Measurements from ENCODE around the gene CCR5AS.
"Not testable (repeated sequence)": the region's sequence is repeated elsewhere in the genome, so short reads cannot be mapped to it uniquely, and the experiment has no call there.

CCR5AS gene

DNA sequence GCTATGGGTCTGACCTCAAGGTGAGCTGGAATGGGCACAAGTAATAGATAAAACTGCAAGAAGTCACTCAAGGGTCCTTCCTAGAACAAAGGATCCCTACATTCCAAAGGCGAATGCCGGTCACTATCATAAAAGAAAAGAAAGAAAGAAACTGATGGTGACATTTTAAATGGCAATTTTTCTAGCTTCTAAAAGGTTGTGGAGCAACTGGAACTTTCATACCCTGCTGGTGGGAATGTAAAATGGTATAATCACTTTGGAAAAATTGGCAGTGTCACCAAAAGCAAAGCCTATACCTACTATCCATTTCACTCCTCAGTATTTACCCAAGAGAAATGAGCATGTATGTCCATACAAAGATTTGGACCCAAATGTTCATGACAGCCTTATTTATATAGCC, 4.4 kb upstream of the CCR5AS start:
- DNase-seq (ENCODE audit: low read depth, low spot score): no peak
- no peak overlapping the region for H3K9ac ChIP-seq (ENCODE audit: insufficient read length, low read depth)

DNA sequence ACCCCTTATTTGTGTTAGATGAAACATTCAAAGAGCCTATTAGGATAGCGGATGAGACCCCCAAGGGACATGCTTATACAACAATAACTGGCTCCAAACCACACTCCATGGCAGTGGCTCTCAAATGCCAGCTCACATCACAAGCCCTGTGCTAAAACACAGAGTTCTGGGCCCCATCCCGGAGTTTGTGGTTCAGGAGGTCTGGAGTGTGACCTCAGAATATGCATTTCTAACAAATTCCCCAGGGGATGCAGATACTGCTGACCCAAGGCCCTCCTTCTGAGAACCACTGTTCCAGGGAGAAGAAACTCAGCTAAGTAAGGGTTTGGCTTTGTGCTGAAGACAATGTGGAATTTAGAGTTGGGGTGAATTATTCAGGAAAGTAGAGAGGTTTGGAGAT, 3.8 kb upstream of the CCR5AS start:
- TF ChIP-seq ZNF274 (IDR thresholded peaks at IDR 0.05; ENCODE audit: low read depth, low read length): no peak
- no peak for TF ChIP-seq YY1 (IDR thresholded peaks at IDR 0.05; ENCODE audit: insufficient read depth, insufficient read length)
- TF ChIP-seq SUZ12 (IDR thresholded peaks at IDR 0.05; ENCODE audit: extremely low read depth, insufficient read depth, insufficient read length): no peak

More for the DNA sequence above, 4.4 kb upstream of the CCR5AS start:
- Histone ChIP-seq H3K27me3 (ENCODE audit: insufficient read depth, insufficient read length) (no peaks in the 10 kb centered on the region), H3K4me1 (ENCODE audit: insufficient read depth, insufficient read length) (no peaks in the 10 kb centered on the region), H3K36me3 (ENCODE audit: insufficient read depth, insufficient read length, low read length) (no peaks in the 10 kb centered on the region), H3K4me3 (ENCODE audit: insufficient read length, low read depth) (no peak overlapping the region), H3K9me3 (ENCODE audit: insufficient read depth, low read length) (no peaks in the 10 kb centered on the region)
- no peak for TF ChIP-seq YY1 (IDR thresholded peaks at IDR 0.05; ENCODE audit: insufficient read depth, insufficient read length)
- TF ChIP-seq ZNF274 (IDR thresholded peaks at IDR 0.05; ENCODE audit: low read depth, low read length): no peak
- no peak for TF ChIP-seq SUZ12 (IDR thresholded peaks at IDR 0.05; ENCODE audit: extremely low read depth, insufficient read depth, insufficient read length)

DNA sequence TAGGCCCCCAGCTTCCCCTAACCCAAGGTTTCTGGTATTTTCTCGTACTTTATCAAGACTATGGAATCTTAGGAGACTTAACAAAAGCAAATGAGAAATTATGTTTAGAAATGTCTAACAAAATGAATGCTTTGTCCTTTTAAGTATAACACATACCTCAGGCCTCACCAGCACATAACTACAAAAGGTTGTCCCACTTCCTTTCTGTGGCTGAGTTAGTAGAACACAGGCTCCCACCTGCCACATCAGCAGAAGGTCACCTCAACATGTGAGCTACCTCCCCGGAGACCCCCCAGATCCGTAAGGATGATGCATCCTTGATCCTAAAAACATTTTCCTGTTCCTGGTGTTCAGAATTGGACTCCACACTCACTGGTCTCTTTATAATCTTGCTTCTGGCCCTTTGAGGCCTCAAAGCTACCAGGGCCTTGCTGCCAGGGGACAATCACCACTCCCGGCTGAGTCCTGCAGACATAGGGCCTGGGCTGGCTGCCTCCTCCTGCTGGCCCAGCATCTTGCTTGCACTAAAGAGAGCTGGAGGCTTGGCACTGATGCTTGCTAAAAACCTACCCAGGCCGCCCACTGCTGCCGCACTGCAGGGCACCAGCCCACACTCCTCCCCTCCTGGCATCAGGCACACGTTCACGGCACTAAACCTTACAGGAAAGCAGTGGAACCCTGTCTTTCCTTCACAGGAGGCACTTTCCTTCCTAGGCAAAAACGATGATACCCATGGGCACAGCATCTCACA, 3.0 kb upstream of the CCR5AS start:
- H3K27me3 ChIP-seq (ENCODE audit: insufficient read depth, insufficient read length): no peaks in the 10 kb centered on the region
- H3K4me3 ChIP-seq (ENCODE audit: insufficient read length, low read depth): no peak overlapping the region
- peaks cover 4% of the 10 kb centered on the region for H3K4me1 ChIP-seq (ENCODE audit: insufficient read depth, insufficient read length)
- H3K9me3 ChIP-seq (ENCODE audit: insufficient read depth, low read length): no peaks in the 10 kb centered on the region
- TF ChIP-seq SUZ12 (IDR thresholded peaks at IDR 0.05; ENCODE audit: extremely low read depth, insufficient read depth, insufficient read length): no peak
- no peak for TF ChIP-seq YY1 (IDR thresholded peaks at IDR 0.05; ENCODE audit: insufficient read depth, insufficient read length)
- TF ChIP-seq ZNF274 (IDR thresholded peaks at IDR 0.05; ENCODE audit: low read depth, low read length): no peak
- no peak overlapping the region for H3K9ac ChIP-seq (ENCODE audit: insufficient read length, low read depth)
- no peaks in the 10 kb centered on the region for H3K36me3 ChIP-seq (ENCODE audit: insufficient read depth, insufficient read length, low read length)
- no peak for DNase-seq (ENCODE audit: low read depth, low spot score)

More for the DNA sequence above, 3.8 kb upstream of the CCR5AS start:
- DNase-seq (ENCODE audit: low read depth, low spot score): no peak
- H3K4me1 ChIP-seq (ENCODE audit: insufficient read depth, insufficient read length): no peaks in the 10 kb centered on the region
- no peak overlapping the region for H3K9ac ChIP-seq (ENCODE audit: insufficient read length, low read depth)
- H3K4me3 ChIP-seq (ENCODE audit: insufficient read length, low read depth): no peak overlapping the region
- H3K9me3 ChIP-seq (ENCODE audit: insufficient read depth, low read length): no peaks in the 10 kb centered on the region
- H3K27me3 ChIP-seq (ENCODE audit: insufficient read depth, insufficient read length): no peaks in the 10 kb centered on the region
- no peaks in the 10 kb centered on the region for H3K36me3 ChIP-seq (ENCODE audit: insufficient read depth, insufficient read length, low read length)

DNA sequence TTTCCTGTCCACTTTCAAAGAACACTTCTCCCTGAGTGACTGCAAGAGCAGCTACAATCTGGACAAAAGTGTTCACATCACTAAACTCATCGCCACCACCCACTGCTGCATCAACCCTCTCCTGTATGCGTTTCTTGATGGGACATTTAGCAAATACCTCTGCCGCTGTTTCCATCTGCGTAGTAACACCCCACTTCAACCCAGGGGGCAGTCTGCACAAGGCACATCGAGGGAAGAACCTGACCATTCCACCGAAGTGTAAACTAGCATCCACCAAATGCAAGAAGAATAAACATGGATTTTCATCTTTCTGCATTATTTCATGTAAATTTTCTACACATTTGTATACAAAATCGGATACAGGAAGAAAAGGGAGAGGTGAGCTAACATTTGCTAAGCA, 2.0 kb upstream of the CCR5AS start:
- Histone ChIP-seq H3K27me3 (ENCODE audit: insufficient read depth, insufficient read length) (no peaks in the 10 kb centered on the region), H3K36me3 (ENCODE audit: insufficient read depth, insufficient read length, low read length) (no peaks in the 10 kb centered on the region), H3K4me3 (ENCODE audit: insufficient read length, low read depth) (no peak overlapping the region), H3K9ac (ENCODE audit: insufficient read length, low read depth) (no peak overlapping the region), H3K4me1 (ENCODE audit: insufficient read depth, insufficient read length) (peaks cover 4% of the 10 kb centered on the region), H3K9me3 (ENCODE audit: insufficient read depth, low read length) (no peaks in the 10 kb centered on the region)
- TF ChIP-seq SUZ12 (IDR thresholded peaks at IDR 0.05; ENCODE audit: extremely low read depth, insufficient read depth, insufficient read length) (no peak), YY1 (IDR thresholded peaks at IDR 0.05; ENCODE audit: insufficient read depth, insufficient read length) (no peak), ZNF274 (IDR thresholded peaks at IDR 0.05; ENCODE audit: low read depth, low read length) (no peak)
- DNase-seq (ENCODE audit: low read depth, low spot score): no peak

DNA sequence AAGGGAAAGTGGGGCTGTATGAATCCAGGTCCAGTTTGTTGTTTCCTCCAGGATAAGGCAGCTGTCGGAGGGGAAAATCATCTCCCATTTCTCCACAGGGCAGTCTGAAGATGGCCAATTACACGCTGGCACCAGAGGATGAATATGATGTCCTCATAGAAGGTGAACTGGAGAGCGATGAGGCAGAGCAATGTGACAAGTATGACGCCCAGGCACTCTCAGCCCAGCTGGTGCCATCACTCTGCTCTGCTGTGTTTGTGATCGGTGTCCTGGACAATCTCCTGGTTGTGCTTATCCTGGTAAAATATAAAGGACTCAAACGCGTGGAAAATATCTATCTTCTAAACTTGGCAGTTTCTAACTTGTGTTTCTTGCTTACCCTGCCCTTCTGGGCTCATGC, 1.1 kb upstream of the CCR5AS start:
- no peak overlapping the region for H3K4me3 ChIP-seq (ENCODE audit: insufficient read length, low read depth)
- no peak overlapping the region for H3K9ac ChIP-seq (ENCODE audit: insufficient read length, low read depth)
- H3K4me1 ChIP-seq (ENCODE audit: insufficient read depth, insufficient read length): peaks cover 4% of the 10 kb centered on the region
- H3K27me3 ChIP-seq (ENCODE audit: insufficient read depth, insufficient read length): no peaks in the 10 kb centered on the region
- no peak for DNase-seq (ENCODE audit: low read depth, low spot score)
- H3K36me3 ChIP-seq (ENCODE audit: insufficient read depth, insufficient read length, low read length): no peaks in the 10 kb centered on the region
- TF ChIP-seq YY1 (IDR thresholded peaks at IDR 0.05; ENCODE audit: insufficient read depth, insufficient read length) (no peak), SUZ12 (IDR thresholded peaks at IDR 0.05; ENCODE audit: extremely low read depth, insufficient read depth, insufficient read length) (no peak), ZNF274 (IDR thresholded peaks at IDR 0.05; ENCODE audit: low read depth, low read length) (no peak)
- no peaks in the 10 kb centered on the region for H3K9me3 ChIP-seq (ENCODE audit: insufficient read depth, low read length)

DNA sequence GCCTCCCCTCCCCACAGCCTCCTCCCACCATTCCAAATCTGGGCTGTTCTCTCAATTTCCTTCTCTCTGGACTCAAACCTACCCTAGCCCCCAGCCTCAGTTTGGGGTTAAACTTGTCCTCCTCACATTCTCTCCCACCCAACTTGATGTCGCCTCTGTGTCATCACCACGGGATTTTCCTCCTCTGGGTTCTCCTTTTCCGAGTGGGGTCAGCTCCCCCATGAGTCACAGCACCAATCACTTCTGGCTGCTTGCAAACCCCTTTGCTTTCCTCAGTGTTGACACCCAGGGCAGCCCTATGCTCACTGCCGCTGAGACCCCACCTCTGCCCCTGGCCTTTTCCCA, 451 bp downstream of the CCR5AS start:
- H3K4me3 ChIP-seq (ENCODE audit: insufficient read length, low read depth): no peak overlapping the region
- DNase-seq (ENCODE audit: low read depth, low spot score): no peak
- H3K27me3 ChIP-seq (ENCODE audit: insufficient read depth, insufficient read length): no peaks in the 10 kb centered on the region
- H3K9me3 ChIP-seq (ENCODE audit: insufficient read depth, low read length): no peaks in the 10 kb centered on the region
- TF ChIP-seq YY1 (IDR thresholded peaks at IDR 0.05; ENCODE audit: insufficient read depth, insufficient read length) (no peak), ZNF274 (IDR thresholded peaks at IDR 0.05; ENCODE audit: low read depth, low read length) (no peak), SUZ12 (IDR thresholded peaks at IDR 0.05; ENCODE audit: extremely low read depth, insufficient read depth, insufficient read length) (no peak)
- H3K36me3 ChIP-seq (ENCODE audit: insufficient read depth, insufficient read length, low read length): no peaks in the 10 kb centered on the region
- H3K9ac ChIP-seq (ENCODE audit: insufficient read length, low read depth): no peak overlapping the region
- peaks cover 4% of the 10 kb centered on the region for H3K4me1 ChIP-seq (ENCODE audit: insufficient read depth, insufficient read length)

DNA sequence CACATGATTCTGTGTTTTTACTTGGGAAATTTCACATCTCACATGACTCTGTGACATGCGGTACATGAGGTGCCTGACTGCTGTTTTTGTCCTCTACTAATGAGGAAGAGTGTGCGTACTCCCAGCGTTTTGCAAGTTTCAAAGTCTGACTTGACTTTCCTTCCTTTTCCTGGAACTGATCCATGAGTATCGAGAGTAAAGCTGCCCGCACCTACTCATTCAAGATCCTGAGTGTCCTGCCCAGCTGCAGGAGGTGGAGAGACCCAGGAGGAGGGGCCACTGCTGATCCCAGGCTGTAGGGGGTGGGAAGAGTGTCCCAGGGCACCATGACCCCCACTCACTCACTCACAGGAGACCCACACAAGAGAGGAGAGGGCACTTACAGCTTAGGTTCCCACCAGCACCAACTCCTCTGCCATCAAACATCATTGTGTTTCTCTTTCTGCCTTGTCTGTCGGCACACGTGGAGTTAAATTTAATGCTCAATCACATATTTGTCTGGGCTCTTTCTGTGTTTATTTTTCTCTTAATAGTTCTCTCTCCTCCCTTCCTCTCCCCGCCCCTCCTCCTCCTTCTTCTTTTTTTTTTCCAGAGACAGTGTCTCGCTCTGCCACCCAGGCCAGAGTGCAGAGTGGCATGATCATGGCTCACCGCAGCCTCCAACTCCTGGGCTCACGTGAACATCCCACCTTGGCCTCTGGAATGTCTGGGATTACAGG, 1.4 kb downstream of the CCR5AS start:
- no peaks in the 10 kb centered on the region for H3K36me3 ChIP-seq (ENCODE audit: insufficient read depth, insufficient read length, low read length)
- H3K4me1 ChIP-seq (ENCODE audit: insufficient read depth, insufficient read length): peaks cover 4% of the 10 kb centered on the region
- no peaks in the 10 kb centered on the region for H3K27me3 ChIP-seq (ENCODE audit: insufficient read depth, insufficient read length)
- no peak for DNase-seq (ENCODE audit: low read depth, low spot score)
- H3K9me3 ChIP-seq (ENCODE audit: insufficient read depth, low read length): no peaks in the 10 kb centered on the region
- TF ChIP-seq YY1 (IDR thresholded peaks at IDR 0.05; ENCODE audit: insufficient read depth, insufficient read length): no peak
- no peak for TF ChIP-seq ZNF274 (IDR thresholded peaks at IDR 0.05; ENCODE audit: low read depth, low read length)
- no peak for TF ChIP-seq SUZ12 (IDR thresholded peaks at IDR 0.05; ENCODE audit: extremely low read depth, insufficient read depth, insufficient read length)
- no peak overlapping the region for H3K9ac ChIP-seq (ENCODE audit: insufficient read length, low read depth)
- no peak overlapping the region for H3K4me3 ChIP-seq (ENCODE audit: insufficient read length, low read depth)

DNA sequence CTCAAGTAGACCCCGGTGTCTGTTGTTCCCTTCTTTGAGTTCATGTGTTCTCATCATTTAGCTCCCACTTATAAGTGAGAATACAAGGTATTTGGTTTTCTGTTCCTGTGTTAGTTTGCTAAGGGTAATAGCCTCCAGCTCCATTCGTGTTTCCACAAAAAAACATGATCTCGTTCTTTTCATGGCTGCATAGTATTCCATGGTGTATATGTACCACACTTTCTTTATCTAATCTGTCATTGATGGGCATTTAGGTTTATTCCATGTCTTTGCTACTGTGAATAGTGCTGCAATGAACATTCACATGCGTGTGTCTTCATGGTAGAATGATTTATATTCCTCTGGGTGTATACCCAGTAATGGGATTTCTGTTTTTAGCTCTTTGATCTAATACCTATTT, 4.0 kb downstream of the CCR5AS start:
- not testable (repeated sequence) for H3K36me3 ChIP-seq (ENCODE audit: insufficient read depth, insufficient read length, low read length); H3K4me3 ChIP-seq (ENCODE audit: insufficient read length, low read depth); H3K27me3 ChIP-seq (ENCODE audit: insufficient read depth, insufficient read length); H3K9me3 ChIP-seq (ENCODE audit: insufficient read depth, low read length); DNase-seq (ENCODE audit: low read depth, low spot score); H3K9ac ChIP-seq (ENCODE audit: insufficient read length, low read depth); H3K4me1 ChIP-seq (ENCODE audit: insufficient read depth, insufficient read length)
